Tibial artery (tissue), 4 donors: ENCODE measurements around the gene SLC16A7.

Experiments used
- DNase-seq, 2 donors: peaks; one replicate each; pipeline ENCODE4 v3.0.0-alpha.2; 2019
- H3K27ac ChIP-seq, 2 donors: fragments of 200-600 bp; sonication (generic) in 1 of 2; 1 replicate in 1 of 2; 2 replicates in 1 of 2; pipeline ENCODE4 v1.5.1; 2018 to 2019; ENCODE audit warnings: mild to moderate bottlenecking in 1 of 2
- H3K27me3 ChIP-seq, 2 donors: fragments of 200-600 bp; sonication (generic) in 1 of 2; one replicate each; pipeline versions ENCODE4 v1.5.1 to v1.6.0; 2016 to 2019
- H3K36me3 ChIP-seq, 3 donors: fragments of 200-600 bp; sonication (generic) in 2 of 3; one replicate each; pipeline ENCODE4 v1.5.1; 2016 to 2019; ENCODE audit warnings: mild to moderate bottlenecking in 2 of 3
- H3K4me1 ChIP-seq, 4 donors: fragments of 200-600 bp; sonication (generic) in 2 of 4; 1 replicate in 3 of 4; 2 replicates in 1 of 4; pipeline ENCODE4 v1.5.1; 2016 to 2019
- H3K4me3 ChIP-seq, 2 donors: fragments of 200-600 bp; sonication (generic) in 1 of 2; 1 replicate in 1 of 2; 2 replicates in 1 of 2; pipeline ENCODE4 v1.5.1; 2018 to 2019; ENCODE audit warnings: mild to moderate bottlenecking in 2 of 2
- H3K9me3 ChIP-seq, 3 donors: fragments of 200-600 bp; sonication (generic) in 1 of 3; one replicate each; pipeline ENCODE4 v1.5.1; 2016 to 2019
- CTCF ChIP-seq, 2 experiments: fragments of 200-600 bp in 1 of 2; fragments of 450-650 bp in 1 of 2; IDR thresholded peaks; one replicate each; pipeline ENCODE4 v1.5.1; 2017 to 2019; ENCODE audit warnings: antibody characterized with exemption in 2 of 2, mild to moderate bottlenecking in 1 of 2, moderate library complexity in 1 of 2
- intact Hi-C: fragments of 100-400 bp; cut with DNase I; formaldehyde crosslinking; loops from one replicate; pipeline ENCODE4 v1.15.0; 2023; ENCODE audit warnings: low total_unique reads

The SLC16A7 gene

GRCh38 chr12:59652130-59652529 is 56.3 kb downstream of the SLC16A7 start:
- Histone ChIP-seq H3K36me3 (peaks cover 0 to 7% (median 0%) of the 10 kb centered on the region in 3 donors), H3K27me3 (no peaks in the 10 kb centered on the region), H3K27ac (peak overlapping the region in 1 of 2 donors; percentile 2), H3K9me3 (no peaks in the 10 kb centered on the region), H3K4me1 (peaks cover 0 to 45% (median 2%) of the 10 kb centered on the region in 4 donors), H3K4me3 (no peak overlapping the region)
- TF ChIP-seq CTCF (IDR thresholded peaks at IDR 0.05), result no peak
- intact Hi-C loops, result no loop called here
- DNase-seq, result no peak

- intact Hi-C loops, result no loop called here
- no peaks in the 10 kb centered on the region for H3K27me3 ChIP-seq
- H3K36me3 ChIP-seq, result peaks cover 0 to 7% (median 0%) of the 10 kb centered on the region in 3 donors
- DNase-seq, result no peak
- H3K4me1 ChIP-seq, result peaks cover 0 to 52% (median 2%) of the 10 kb centered on the region in 4 donors
- no peak for TF ChIP-seq CTCF (IDR thresholded peaks at IDR 0.05)
- no peaks in the 10 kb centered on the region for H3K9me3 ChIP-seq
- no peak overlapping the region for H3K27ac ChIP-seq
- H3K4me3 ChIP-seq, result no peak overlapping the region
These were observed 58.2 kb downstream of the SLC16A7 start for GRCh38 chr12:59654061-59654460.

- no peak for TF ChIP-seq CTCF (IDR thresholded peaks at IDR 0.05)
- no peak for DNase-seq
- Histone ChIP-seq H3K27me3 (no peaks in the 10 kb centered on the region), H3K9me3 (no peaks in the 10 kb centered on the region), H3K4me3 (no peak overlapping the region), H3K27ac (no peak overlapping the region), H3K36me3 (peaks cover 0 to 7% (median 0%) of the 10 kb centered on the region in 3 donors), H3K4me1 (peaks cover 0 to 49% (median 2%) of the 10 kb centered on the region in 4 donors)
- intact Hi-C loops, result no loop called here
These were observed 61.4 kb downstream of the SLC16A7 start for GRCh38 chr12:59657266-59657665.

GRCh38 chr12:59657711-59658110 is 61.9 kb downstream of the SLC16A7 start:
- peaks cover 0 to 44% (median 2%) of the 10 kb centered on the region in 4 donors for H3K4me1 ChIP-seq
- peaks cover 0 to 7% (median 0%) of the 10 kb centered on the region in 3 donors for H3K36me3 ChIP-seq
- intact Hi-C loops, result no loop called here
- H3K27ac ChIP-seq, result no peak overlapping the region
- H3K27me3 ChIP-seq, result no peaks in the 10 kb centered on the region
- no peak for DNase-seq
- H3K4me3 ChIP-seq, result no peak overlapping the region
- no peak for TF ChIP-seq CTCF (IDR thresholded peaks at IDR 0.05)
- no peaks in the 10 kb centered on the region for H3K9me3 ChIP-seq

GRCh38 chr12:59660148-59660547 is 64.3 kb downstream of the SLC16A7 start:
- TF ChIP-seq CTCF (IDR thresholded peaks at IDR 0.05), result no peak
- Histone ChIP-seq H3K4me3 (no peak overlapping the region), H3K36me3 (peaks cover 0 to 7% (median 0%) of the 10 kb centered on the region in 3 donors), H3K27me3 (no peaks in the 10 kb centered on the region), H3K27ac (no peak overlapping the region), H3K4me1 (peaks cover 0 to 46% (median 2%) of the 10 kb centered on the region in 4 donors), H3K9me3 (no peaks in the 10 kb centered on the region)
- intact Hi-C loops, result no loop called here
- no peak for DNase-seq
